Astrocyte (in vitro differentiated cells and primary cell): ENCODE measurements around the gene ESPL1.

Experiments used
- EZH2 ChIP-seq: IDR thresholded peaks from 2 replicates; pipeline ENCODE4 v1.6.1; 2012; ENCODE audit warnings: mild to moderate bottlenecking, low read length, inconsistent platforms; ENCODE audit not compliant: insufficient read depth
- TF ChIP-seq, protein P1 (sequence below): IDR thresholded peaks from 2 replicates; pipeline ENCODE4 v1.5.1; 2011; ENCODE audit warnings: low read depth, mild to moderate bottlenecking, inconsistent platforms, low read length, moderate library complexity; ENCODE audit not compliant: insufficient read depth

- TF ChIP-seq, protein P1, sequence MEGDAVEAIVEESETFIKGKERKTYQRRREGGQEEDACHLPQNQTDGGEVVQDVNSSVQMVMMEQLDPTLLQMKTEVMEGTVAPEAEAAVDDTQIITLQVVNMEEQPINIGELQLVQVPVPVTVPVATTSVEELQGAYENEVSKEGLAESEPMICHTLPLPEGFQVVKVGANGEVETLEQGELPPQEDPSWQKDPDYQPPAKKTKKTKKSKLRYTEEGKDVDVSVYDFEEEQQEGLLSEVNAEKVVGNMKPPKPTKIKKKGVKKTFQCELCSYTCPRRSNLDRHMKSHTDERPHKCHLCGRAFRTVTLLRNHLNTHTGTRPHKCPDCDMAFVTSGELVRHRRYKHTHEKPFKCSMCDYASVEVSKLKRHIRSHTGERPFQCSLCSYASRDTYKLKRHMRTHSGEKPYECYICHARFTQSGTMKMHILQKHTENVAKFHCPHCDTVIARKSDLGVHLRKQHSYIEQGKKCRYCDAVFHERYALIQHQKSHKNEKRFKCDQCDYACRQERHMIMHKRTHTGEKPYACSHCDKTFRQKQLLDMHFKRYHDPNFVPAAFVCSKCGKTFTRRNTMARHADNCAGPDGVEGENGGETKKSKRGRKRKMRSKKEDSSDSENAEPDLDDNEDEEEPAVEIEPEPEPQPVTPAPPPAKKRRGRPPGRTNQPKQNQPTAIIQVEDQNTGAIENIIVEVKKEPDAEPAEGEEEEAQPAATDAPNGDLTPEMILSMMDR: no peak
- TF ChIP-seq EZH2: no peak
Measured at GRCh38 chr12:53328043-53328435, 59.9 kb downstream of the ESPL1 start.
